Endothelial cell (in vitro differentiated cells): ENCODE data around the gene PCDHGB4. TPM values are rescaled to one million over a fixed set of nuclear protein-coding genes. Genes with fewer than 3 reads are reported as not detected.
"Not testable (repeated sequence)": the region's sequence is repeated elsewhere in the genome, so short reads cannot be mapped to it uniquely, and the experiment has no call there.

ENCODE experiments used
- DNase-seq: peaks from one replicate; pipeline ENCODE4 v3.0.0; 2021; ENCODE audit warnings: low spot score
- H3K27ac Mint-ChIP-seq: one replicate; pipeline ENCODE4 v1.8.0; 2021; ENCODE audit warnings: mixed read lengths, inconsistent platforms; ENCODE audit not compliant: unreplicated experiment
- H3K27me3 Mint-ChIP-seq: one replicate; pipeline ENCODE4 v1.8.0; 2021; ENCODE audit warnings: mild to moderate bottlenecking, moderate library complexity, mixed read lengths, inconsistent platforms; ENCODE audit not compliant: unreplicated experiment
- H3K36me3 Mint-ChIP-seq: one replicate; pipeline ENCODE4 v1.8.0; 2021; ENCODE audit warnings: mild to moderate bottlenecking, low read depth, mixed read lengths, inconsistent platforms; ENCODE audit not compliant: unreplicated experiment
- H3K4me1 Mint-ChIP-seq: one replicate; pipeline ENCODE4 v1.8.0; 2021; ENCODE audit warnings: mild to moderate bottlenecking, mixed read lengths, inconsistent platforms; ENCODE audit not compliant: unreplicated experiment
- H3K4me3 Mint-ChIP-seq: one replicate; pipeline ENCODE4 v1.8.0; 2021; ENCODE audit warnings: mild to moderate bottlenecking, mixed read lengths, inconsistent platforms; ENCODE audit not compliant: unreplicated experiment
- H3K9me3 Mint-ChIP-seq: one replicate; pipeline ENCODE4 v1.8.0; 2021; ENCODE audit warnings: mixed read lengths, inconsistent platforms; ENCODE audit not compliant: unreplicated experiment
- total RNA-seq: library from RNA; stranded (reverse); fragmentation: NEBNext Ultra II Directional; extraction: Animal tissue kit (Norgen Biotek cat#: 25700); gene quantifications from one replicate; pipeline ENCODE4 v1.2.1, GENCODE V29; 2021; ENCODE audit not compliant: unreplicated experiment
- TF ChIP-seq, protein P1 (sequence below): fragments of 200-600 bp; sonication (generic); IDR thresholded peaks from one replicate; pipeline ENCODE4 v1.5.0; 2021; ENCODE audit warnings: antibody characterized with exemption; ENCODE audit not compliant: unreplicated experiment

PCDHGB4 gene
- total RNA-seq, 1 donor from 2014 or later = 13.2 TPM

DNA sequence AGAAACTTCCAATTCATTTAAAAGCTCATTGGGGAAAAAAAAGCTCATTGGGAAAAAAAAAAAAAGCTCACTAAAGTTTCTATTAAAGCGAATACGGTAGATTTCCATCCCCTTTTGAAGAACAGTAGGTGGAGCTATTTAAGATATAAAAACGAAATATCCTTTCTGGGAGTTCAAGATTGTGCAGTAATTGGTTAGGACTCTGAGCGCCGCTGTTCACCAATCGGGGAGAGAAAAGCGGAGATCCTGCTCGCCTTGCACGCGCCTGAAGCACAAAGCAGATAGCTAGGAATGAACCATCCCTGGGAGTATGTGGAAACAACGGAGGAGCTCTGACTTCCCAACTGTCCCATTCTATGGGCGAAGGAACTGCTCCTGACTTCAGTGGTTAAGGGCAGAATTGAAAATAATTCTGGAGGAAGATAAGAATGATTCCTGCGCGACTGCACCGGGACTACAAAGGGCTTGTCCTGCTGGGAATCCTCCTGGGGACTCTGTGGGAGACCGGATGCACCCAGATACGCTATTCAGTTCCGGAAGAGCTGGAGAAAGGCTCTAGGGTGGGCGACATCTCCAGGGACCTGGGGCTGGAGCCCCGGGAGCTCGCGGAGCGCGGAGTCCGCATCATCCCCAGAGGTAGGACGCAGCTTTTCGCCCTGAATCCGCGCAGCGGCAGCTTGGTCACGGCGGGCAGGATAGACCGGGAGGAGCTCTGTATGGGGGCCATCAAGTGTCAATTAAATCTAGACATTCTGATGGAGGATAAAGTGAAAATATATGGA lies 43.0 kb downstream of the PCDHGB4 start, which contains the start of gene PCDHGA12:
Gene PCDHGA12, plus strand, starts transcription at position 176 of the 782 bp plus-strand sequence. Its CDS starts 253 bp downstream, at position 429.
- peak within 1 kb of the TSS; percentile 85 for H3K4me3 Mint-ChIP-seq
- H3K27me3 Mint-ChIP-seq = peaks cover 10% of the 10 kb centered on the region
- H3K4me1 Mint-ChIP-seq = no peaks in the 10 kb centered on the region
- no peak for DNase-seq
- peaks cover 74% of the 10 kb centered on the region for H3K36me3 Mint-ChIP-seq
- TF ChIP-seq, protein P1, sequence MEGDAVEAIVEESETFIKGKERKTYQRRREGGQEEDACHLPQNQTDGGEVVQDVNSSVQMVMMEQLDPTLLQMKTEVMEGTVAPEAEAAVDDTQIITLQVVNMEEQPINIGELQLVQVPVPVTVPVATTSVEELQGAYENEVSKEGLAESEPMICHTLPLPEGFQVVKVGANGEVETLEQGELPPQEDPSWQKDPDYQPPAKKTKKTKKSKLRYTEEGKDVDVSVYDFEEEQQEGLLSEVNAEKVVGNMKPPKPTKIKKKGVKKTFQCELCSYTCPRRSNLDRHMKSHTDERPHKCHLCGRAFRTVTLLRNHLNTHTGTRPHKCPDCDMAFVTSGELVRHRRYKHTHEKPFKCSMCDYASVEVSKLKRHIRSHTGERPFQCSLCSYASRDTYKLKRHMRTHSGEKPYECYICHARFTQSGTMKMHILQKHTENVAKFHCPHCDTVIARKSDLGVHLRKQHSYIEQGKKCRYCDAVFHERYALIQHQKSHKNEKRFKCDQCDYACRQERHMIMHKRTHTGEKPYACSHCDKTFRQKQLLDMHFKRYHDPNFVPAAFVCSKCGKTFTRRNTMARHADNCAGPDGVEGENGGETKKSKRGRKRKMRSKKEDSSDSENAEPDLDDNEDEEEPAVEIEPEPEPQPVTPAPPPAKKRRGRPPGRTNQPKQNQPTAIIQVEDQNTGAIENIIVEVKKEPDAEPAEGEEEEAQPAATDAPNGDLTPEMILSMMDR = no peak
- H3K27ac Mint-ChIP-seq = peak within 1 kb of the TSS; percentile 27
- H3K9me3 Mint-ChIP-seq = peaks cover 45% of the 10 kb centered on the region

DNA sequence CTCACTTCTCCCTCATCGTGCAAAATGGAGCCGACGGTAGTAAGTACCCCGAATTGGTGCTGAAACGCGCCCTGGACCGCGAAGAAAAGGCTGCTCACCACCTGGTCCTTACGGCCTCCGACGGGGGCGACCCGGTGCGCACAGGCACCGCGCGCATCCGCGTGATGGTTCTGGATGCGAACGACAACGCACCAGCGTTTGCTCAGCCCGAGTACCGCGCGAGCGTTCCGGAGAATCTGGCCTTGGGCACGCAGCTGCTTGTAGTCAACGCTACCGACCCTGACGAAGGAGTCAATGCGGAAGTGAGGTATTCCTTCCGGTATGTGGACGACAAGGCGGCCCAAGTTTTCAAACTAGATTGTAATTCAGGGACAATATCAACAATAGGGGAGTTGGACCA lies 43.8 kb downstream of the PCDHGB4 start:
- Mint-ChIP-seq H3K4me3 (peak overlapping the region; percentile 84), H3K9me3 (peaks cover 39% of the 10 kb centered on the region), H3K36me3 (peaks cover 66% of the 10 kb centered on the region), H3K27me3 (peaks cover 10% of the 10 kb centered on the region), H3K4me1 (no peaks in the 10 kb centered on the region), H3K27ac (no peak overlapping the region)
- TF ChIP-seq, protein P1 = no peak
- no peak for DNase-seq

- H3K27ac Mint-ChIP-seq, DNase-seq, H3K27me3 Mint-ChIP-seq, H3K4me1 Mint-ChIP-seq: not testable (repeated sequence)
- Mint-ChIP-seq H3K4me3 (peak overlapping the region; percentile 84), H3K36me3 (peaks cover 56% of the 10 kb centered on the region), H3K9me3 (peaks cover 32% of the 10 kb centered on the region)
Observed at GRCh38 chr5:141432308-141432707, 44.8 kb downstream of the PCDHGB4 start.

DNA sequence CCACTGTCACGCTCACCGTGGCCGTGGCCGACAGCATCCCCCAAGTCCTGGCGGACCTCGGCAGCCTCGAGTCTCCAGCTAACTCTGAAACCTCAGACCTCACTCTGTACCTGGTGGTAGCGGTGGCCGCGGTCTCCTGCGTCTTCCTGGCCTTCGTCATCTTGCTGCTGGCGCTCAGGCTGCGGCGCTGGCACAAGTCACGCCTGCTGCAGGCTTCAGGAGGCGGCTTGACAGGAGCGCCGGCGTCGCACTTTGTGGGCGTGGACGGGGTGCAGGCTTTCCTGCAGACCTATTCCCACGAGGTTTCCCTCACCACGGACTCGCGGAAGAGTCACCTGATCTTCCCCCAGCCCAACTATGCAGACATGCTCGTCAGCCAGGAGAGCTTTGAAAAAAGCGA lies 45.2 kb downstream of the PCDHGB4 start:
- peaks cover 32% of the 10 kb centered on the region for H3K9me3 Mint-ChIP-seq
- not testable (repeated sequence) for H3K4me1 Mint-ChIP-seq, DNase-seq, H3K27ac Mint-ChIP-seq, H3K27me3 Mint-ChIP-seq
- peaks cover 52% of the 10 kb centered on the region for H3K36me3 Mint-ChIP-seq
- peak overlapping the region; percentile 85 for H3K4me3 Mint-ChIP-seq

DNA sequence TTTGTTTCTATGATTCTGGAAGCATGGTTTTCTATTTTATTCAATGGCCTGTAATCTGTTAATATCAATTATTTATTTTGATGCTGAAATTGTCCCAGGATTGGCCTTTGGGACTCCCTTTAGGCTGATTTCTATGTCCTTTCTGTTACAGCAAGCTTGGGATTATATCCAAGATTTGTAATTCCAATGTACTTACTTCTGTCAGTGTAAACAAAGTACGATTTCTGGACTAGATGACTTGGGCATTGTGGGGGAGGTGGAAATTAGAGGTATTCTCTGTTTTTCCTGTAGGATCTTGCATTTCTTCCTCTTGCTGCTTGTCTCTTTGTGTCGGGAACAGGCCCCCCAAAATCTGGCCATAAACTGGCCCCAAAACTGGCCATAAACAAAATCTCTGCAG lies 46.5 kb downstream of the PCDHGB4 start:
- Mint-ChIP-seq H3K4me3 (peak overlapping the region; percentile 47), H3K27me3 (peaks cover 5% of the 10 kb centered on the region), H3K9me3 (peaks cover 25% of the 10 kb centered on the region), H3K36me3 (peaks cover 43% of the 10 kb centered on the region), H3K4me1 (no peaks in the 10 kb centered on the region), H3K27ac (no peak overlapping the region)
- TF ChIP-seq, protein P1 = no peak
- no peak for DNase-seq

DNA sequence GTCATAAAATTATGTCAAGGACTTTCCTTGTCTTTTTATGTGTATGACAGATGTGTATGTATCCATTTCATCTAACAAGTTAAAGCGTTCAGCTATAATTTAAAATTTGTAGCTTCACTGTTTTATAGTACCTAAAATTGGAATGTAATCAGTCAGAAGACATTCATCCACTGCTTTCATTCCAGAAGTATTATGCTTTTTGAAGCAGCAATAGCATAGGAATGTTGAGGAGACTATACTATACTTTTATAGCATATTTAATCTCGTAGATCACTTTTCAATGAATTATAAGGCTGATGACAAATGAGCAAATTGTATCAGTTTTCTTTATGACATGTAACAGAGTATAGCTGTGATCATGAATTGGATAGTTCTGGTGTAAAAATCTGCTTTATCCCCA lies 49.7 kb downstream of the PCDHGB4 start:
- peaks cover 34% of the 10 kb centered on the region for H3K36me3 Mint-ChIP-seq
- TF ChIP-seq, protein P1 = no peak
- H3K4me3 Mint-ChIP-seq = no peak overlapping the region
- peaks cover 2% of the 10 kb centered on the region for H3K27me3 Mint-ChIP-seq
- no peak for DNase-seq
- H3K4me1 Mint-ChIP-seq = no peaks in the 10 kb centered on the region
- peaks cover 8% of the 10 kb centered on the region for H3K9me3 Mint-ChIP-seq
- H3K27ac Mint-ChIP-seq = no peak overlapping the region
